ENCODE measurements around the gene RNF150. TPM values are rescaled to one million over a fixed set of nuclear protein-coding genes. Genes with fewer than 3 reads are reported as not detected.
A peak's percentile ranks its signal among the peaks of the same experiment; 100 is the strongest.

RNF150 gene
- total and polyA plus RNA-seq, 8 donors: 0.31 to 88.1 (median 8.3) TPM

DNA sequence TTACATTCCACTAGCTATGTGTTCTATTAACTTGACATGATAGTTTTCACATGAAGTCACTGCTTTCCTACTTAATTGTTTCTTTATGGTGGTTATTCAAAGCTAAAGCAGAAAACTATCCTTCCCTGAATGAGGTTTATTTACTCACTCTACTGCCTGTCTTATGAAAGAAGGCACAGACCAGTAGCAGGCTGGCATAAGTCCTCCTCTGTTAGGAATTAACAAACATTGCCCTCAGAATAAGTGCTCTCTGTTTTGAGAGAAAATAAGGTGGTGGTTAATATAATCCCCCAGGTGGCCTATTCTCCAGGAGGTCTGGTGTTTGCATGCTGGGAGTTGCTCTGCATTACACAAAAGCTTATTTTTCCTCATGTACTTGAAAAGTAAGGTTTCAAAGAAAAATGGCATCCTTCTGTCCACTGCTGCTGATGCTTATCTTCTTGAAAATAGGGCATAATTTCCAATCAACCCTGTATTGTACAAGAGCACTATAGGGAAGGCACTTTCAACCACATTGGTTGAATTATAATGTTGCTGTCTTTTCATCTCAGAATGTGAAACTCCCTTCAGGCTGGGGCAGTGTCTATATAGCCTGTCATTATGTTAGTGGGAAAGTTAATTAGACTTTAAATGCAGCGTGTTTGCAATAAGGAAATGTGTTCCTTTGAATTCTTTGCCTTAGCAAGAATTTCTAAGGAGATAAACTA, 257.4 kb downstream of the RNF150 start:
- H3K4me3 ChIP-seq: no peak overlapping the region
- peaks cover 0 to 11% (median 3%) of the 10 kb centered on the region in 4 donors for H3K4me1 ChIP-seq
- H3K27ac ChIP-seq: no peak overlapping the region
- no peak for TF ChIP-seq POLR2A (IDR thresholded peaks at IDR 0.05)
- TF ChIP-seq, protein P1, sequence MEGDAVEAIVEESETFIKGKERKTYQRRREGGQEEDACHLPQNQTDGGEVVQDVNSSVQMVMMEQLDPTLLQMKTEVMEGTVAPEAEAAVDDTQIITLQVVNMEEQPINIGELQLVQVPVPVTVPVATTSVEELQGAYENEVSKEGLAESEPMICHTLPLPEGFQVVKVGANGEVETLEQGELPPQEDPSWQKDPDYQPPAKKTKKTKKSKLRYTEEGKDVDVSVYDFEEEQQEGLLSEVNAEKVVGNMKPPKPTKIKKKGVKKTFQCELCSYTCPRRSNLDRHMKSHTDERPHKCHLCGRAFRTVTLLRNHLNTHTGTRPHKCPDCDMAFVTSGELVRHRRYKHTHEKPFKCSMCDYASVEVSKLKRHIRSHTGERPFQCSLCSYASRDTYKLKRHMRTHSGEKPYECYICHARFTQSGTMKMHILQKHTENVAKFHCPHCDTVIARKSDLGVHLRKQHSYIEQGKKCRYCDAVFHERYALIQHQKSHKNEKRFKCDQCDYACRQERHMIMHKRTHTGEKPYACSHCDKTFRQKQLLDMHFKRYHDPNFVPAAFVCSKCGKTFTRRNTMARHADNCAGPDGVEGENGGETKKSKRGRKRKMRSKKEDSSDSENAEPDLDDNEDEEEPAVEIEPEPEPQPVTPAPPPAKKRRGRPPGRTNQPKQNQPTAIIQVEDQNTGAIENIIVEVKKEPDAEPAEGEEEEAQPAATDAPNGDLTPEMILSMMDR (IDR thresholded peaks at IDR 0.05): no peak
- no peak for TF ChIP-seq EP300 (IDR thresholded peaks at IDR 0.05)
- TF ChIP-seq POLR2AphosphoS5 (IDR thresholded peaks at IDR 0.05): no peak
- H3K27me3 ChIP-seq: no peaks in the 10 kb centered on the region
- H3K36me3 ChIP-seq: no peaks in the 10 kb centered on the region
- DNase-seq: no peak
- no peaks in the 10 kb centered on the region for H3K9me3 ChIP-seq
- intact Hi-C loops (cut with DNase I; ENCODE audit: low total_unique reads): no loop called here
- 58 to 78% (median 69%) methylated on average over 1 of the region's 1 CpG for WGBS, 5 donors

DNA sequence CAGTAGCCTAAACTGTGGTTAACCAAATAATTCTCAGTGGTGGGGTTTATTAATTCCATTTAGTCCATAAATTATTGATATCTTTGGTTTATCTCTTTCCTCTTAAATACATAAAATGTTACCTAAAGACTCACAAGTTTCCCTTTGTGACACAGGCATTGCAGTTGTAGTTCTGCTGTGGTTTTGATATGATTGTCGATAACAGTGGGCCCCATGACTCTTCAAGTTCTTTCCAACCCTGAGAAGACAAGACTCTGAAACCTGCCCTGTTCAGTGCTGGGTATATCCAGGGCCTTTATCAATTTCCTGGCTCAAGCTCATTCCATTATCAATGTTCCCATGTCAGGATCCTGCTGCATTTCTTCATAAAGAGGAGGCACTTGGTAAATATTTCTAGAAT, 259.2 kb downstream of the RNF150 start:
- no peaks in the 10 kb centered on the region for H3K27me3 ChIP-seq
- H3K4me1 ChIP-seq: peaks cover 0 to 18% (median 3%) of the 10 kb centered on the region in 4 donors
- intact Hi-C loops (cut with DNase I; ENCODE audit: low total_unique reads): no loop called here
- TF ChIP-seq, protein P1 (IDR thresholded peaks at IDR 0.05): no peak
- TF ChIP-seq POLR2A (IDR thresholded peaks at IDR 0.05) (no peak), EP300 (IDR thresholded peaks at IDR 0.05) (no peak), POLR2AphosphoS5 (IDR thresholded peaks at IDR 0.05) (no peak)
- H3K36me3 ChIP-seq: no peaks in the 10 kb centered on the region
- no peak overlapping the region for H3K4me3 ChIP-seq
- 45 to 84% (median 55%) methylated on average over 1 of the region's 1 CpG for WGBS, 5 donors
- H3K27ac ChIP-seq: no peak overlapping the region
- H3K9me3 ChIP-seq: no peaks in the 10 kb centered on the region
- DNase-seq: no peak

DNA sequence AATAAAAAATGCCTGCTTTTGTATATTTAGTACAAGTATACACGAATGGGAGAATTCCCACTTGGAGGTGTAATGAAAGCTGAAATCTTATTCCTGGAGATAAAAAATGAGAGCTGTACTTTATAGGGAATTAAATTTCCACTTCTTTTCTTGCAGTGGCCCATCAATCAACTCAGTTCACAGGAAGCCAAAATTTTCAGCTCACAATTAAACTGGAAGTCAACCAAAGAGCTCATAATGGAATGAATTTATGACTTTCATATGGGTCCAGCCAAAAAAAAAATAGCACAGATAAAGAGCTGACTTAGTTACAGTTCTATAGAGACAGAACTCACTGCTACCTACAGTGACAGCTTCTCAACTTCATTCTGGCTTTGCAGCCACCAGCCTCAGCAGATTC, 261.9 kb downstream of the RNF150 start:
- H3K27ac ChIP-seq: no peak overlapping the region
- intact Hi-C loops (cut with DNase I; ENCODE audit: low total_unique reads): no loop called here
- no peak overlapping the region for H3K4me3 ChIP-seq
- DNase-seq: peak in 1 of 2 donors; percentile 63
- TF ChIP-seq POLR2A (IDR thresholded peaks at IDR 0.05) (no peak), EP300 (IDR thresholded peaks at IDR 0.05) (no peak), POLR2AphosphoS5 (IDR thresholded peaks at IDR 0.05) (no peak)
- TF ChIP-seq, protein P1 (IDR thresholded peaks at IDR 0.05): no peak
- H3K4me1 ChIP-seq: peaks cover 0 to 29% (median 3%) of the 10 kb centered on the region in 4 donors
- 33 to 74% (median 64%) methylated on average over 1 of the region's 1 CpG for WGBS, 5 donors
- H3K9me3 ChIP-seq: no peaks in the 10 kb centered on the region
- no peaks in the 10 kb centered on the region for H3K27me3 ChIP-seq
- H3K36me3 ChIP-seq: peaks cover 0 to 7% (median 0%) of the 10 kb centered on the region in 4 donors

DNA sequence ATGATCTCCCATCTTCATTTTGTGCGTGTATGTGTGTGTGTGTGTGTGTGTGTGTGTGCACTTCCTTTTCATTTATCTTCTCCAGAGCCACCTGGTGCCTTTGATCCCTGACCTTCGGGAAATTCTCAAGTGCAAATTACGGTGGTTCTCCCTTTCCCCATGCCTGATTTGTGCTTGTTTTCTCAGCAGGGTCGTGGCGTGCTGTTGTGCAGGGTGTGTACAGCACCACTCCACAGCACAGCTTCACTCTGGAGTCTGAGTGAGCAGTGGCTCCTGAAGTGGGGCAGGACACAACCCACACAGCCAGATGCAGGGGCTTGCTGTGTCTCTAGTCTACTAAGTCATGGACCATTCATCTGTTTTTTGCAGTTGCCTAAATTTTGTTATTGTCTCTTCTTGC, 262.8 kb downstream of the RNF150 start:
- peaks cover 0 to 32% (median 6%) of the 10 kb centered on the region in 4 donors for H3K4me1 ChIP-seq
- no peak overlapping the region for H3K4me3 ChIP-seq
- no peak for DNase-seq
- H3K27ac ChIP-seq: no peak overlapping the region
- WGBS, 5 donors: 39 to 63% (median 50%) methylated on average over 5 of the region's 5 CpGs
- H3K9me3 ChIP-seq: no peaks in the 10 kb centered on the region
- no peaks in the 10 kb centered on the region for H3K27me3 ChIP-seq
- H3K36me3 ChIP-seq: peaks cover 0 to 7% (median 0%) of the 10 kb centered on the region in 4 donors
- intact Hi-C loops (cut with DNase I; ENCODE audit: low total_unique reads): no loop called here
- TF ChIP-seq EP300 (IDR thresholded peaks at IDR 0.05): no peak
- TF ChIP-seq, protein P1 (IDR thresholded peaks at IDR 0.05): no peak
- no peak for TF ChIP-seq POLR2A (IDR thresholded peaks at IDR 0.05)

Measured in stomach (tissue), 9 donors.